ENCODE measurements around the gene AMPD3. TPM values are rescaled to one million over a fixed set of nuclear protein-coding genes. Genes with fewer than 3 reads are reported as not detected.
A peak's percentile ranks its signal among the peaks of the same experiment; 100 is the strongest.

Gene AMPD3
- total RNA-seq, 2 donors from 2014 or later: 20.0 to 22.1 TPM

GRCh38 chr11:10486161-10486840 is 31.2 kb downstream of the AMPD3 start:
- Histone ChIP-seq H3K4me3 (no peak overlapping the region), H3K9me3 (no peaks in the 10 kb centered on the region), H3K27me3 (replicated peaks; ENCODE audit: insufficient read depth) (no peaks in the 10 kb centered on the region), H3K27ac (no peak overlapping the region), H3K4me1 (replicated peaks) (no peaks in the 10 kb centered on the region), H3K36me3 (no peaks in the 10 kb centered on the region)
- DNase-seq (ENCODE audit: low spot score): no peak
- TF ChIP-seq POLR2AphosphoS5 (IDR thresholded peaks at IDR 0.05) (no peak), POLR2A (IDR thresholded peaks at IDR 0.05) (no peak)
- TF ChIP-seq, protein P1, sequence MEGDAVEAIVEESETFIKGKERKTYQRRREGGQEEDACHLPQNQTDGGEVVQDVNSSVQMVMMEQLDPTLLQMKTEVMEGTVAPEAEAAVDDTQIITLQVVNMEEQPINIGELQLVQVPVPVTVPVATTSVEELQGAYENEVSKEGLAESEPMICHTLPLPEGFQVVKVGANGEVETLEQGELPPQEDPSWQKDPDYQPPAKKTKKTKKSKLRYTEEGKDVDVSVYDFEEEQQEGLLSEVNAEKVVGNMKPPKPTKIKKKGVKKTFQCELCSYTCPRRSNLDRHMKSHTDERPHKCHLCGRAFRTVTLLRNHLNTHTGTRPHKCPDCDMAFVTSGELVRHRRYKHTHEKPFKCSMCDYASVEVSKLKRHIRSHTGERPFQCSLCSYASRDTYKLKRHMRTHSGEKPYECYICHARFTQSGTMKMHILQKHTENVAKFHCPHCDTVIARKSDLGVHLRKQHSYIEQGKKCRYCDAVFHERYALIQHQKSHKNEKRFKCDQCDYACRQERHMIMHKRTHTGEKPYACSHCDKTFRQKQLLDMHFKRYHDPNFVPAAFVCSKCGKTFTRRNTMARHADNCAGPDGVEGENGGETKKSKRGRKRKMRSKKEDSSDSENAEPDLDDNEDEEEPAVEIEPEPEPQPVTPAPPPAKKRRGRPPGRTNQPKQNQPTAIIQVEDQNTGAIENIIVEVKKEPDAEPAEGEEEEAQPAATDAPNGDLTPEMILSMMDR (IDR thresholded peaks at IDR 0.05): no peak
- intact Hi-C loops (cut with DNase I): no loop called here
- 94% methylated on average over 10 of the region's 10 CpGs for WGBS

GRCh38 chr11:10487002-10487647 is 32.1 kb downstream of the AMPD3 start:
- no peak for TF ChIP-seq POLR2A (IDR thresholded peaks at IDR 0.05)
- no peak for TF ChIP-seq POLR2AphosphoS5 (IDR thresholded peaks at IDR 0.05)
- TF ChIP-seq, protein P1 (IDR thresholded peaks at IDR 0.05): no peak
- WGBS: 93% methylated on average over 16 of the region's 16 CpGs
- intact Hi-C loops (cut with DNase I): no loop called here
- no peak overlapping the region for H3K27ac ChIP-seq
- H3K9me3 ChIP-seq: no peaks in the 10 kb centered on the region
- DNase-seq (ENCODE audit: low spot score): no peak
- no peaks in the 10 kb centered on the region for H3K27me3 ChIP-seq (replicated peaks; ENCODE audit: insufficient read depth)
- H3K36me3 ChIP-seq: no peaks in the 10 kb centered on the region
- no peaks in the 10 kb centered on the region for H3K4me1 ChIP-seq (replicated peaks)
- no peak overlapping the region for H3K4me3 ChIP-seq

DNA sequence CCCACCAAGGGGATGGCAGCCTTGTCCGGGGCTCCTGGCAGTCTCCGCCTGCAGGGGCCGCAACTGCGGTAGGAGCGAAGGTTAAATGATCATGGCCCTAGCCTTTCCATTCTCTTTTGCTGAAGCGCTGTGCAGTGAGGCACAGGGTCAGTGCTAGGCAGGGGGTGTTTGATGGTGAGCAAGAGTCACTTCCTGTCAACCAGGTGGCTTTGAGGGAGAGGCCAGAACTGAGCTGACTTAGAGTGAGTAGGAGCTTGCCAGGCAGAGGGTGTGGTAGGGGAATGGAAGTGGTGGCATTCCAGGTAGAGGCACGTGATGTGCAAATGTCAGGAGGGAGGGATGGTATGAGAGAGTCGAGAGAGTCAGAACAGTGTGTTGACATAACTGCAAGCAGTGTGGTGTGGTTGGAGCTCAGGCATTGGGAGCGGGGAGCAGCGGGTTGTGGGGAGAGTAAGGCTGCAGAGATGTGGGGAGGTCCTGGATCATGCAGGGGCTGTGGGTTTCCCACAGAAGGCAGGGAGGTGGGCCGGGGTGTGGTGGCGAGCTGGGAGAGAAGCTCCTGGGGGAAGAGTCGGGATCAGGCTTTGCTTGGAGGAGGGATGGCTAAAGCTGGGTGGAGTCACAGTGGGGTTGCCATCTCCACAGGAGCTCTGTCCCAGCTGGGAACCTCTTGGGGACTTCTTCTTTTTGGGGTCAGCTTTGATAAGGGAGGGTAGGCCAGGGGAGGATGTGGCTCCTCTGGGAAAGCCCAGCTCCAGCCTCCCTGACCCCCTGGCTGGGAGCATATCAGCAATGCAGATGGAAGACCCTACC is 33.3 kb downstream of the AMPD3 start:
- H3K27ac ChIP-seq: peak overlapping the region in 1 of 2 donors; percentile 36
- 91% methylated on average over 13 of the region's 13 CpGs for WGBS

GRCh38 chr11:10488934-10489691 is 34.0 kb downstream of the AMPD3 start:
- WGBS: 63% methylated on average over 11 of the region's 11 CpGs
- intact Hi-C loops (cut with DNase I): no loop called here
- DNase-seq (ENCODE audit: low spot score): peak; percentile 23
- TF ChIP-seq POLR2A (IDR thresholded peaks at IDR 0.05): no peak
- TF ChIP-seq, protein P1 (IDR thresholded peaks at IDR 0.05): peak in 1 of 4 experiments; percentile 5
- no peaks in the 10 kb centered on the region for H3K36me3 ChIP-seq
- no peaks in the 10 kb centered on the region for H3K9me3 ChIP-seq
- no peaks in the 10 kb centered on the region for H3K4me1 ChIP-seq (replicated peaks)
- no peak overlapping the region for H3K4me3 ChIP-seq
- H3K27ac ChIP-seq: peak overlapping the region in 1 of 2 donors; percentile 36
- H3K27me3 ChIP-seq (replicated peaks; ENCODE audit: insufficient read depth): no peaks in the 10 kb centered on the region

More for the DNA sequence above, 33.3 kb downstream of the AMPD3 start:
- Histone ChIP-seq H3K9me3 (no peaks in the 10 kb centered on the region), H3K27me3 (replicated peaks; ENCODE audit: insufficient read depth) (no peaks in the 10 kb centered on the region), H3K4me3 (no peak overlapping the region), H3K36me3 (no peaks in the 10 kb centered on the region), H3K4me1 (replicated peaks) (no peaks in the 10 kb centered on the region)
- intact Hi-C loops (cut with DNase I): no loop called here
- TF ChIP-seq POLR2AphosphoS5 (IDR thresholded peaks at IDR 0.05) (no peak), POLR2A (IDR thresholded peaks at IDR 0.05) (no peak)
- TF ChIP-seq, protein P1 (IDR thresholded peaks at IDR 0.05): no peak
- DNase-seq (ENCODE audit: low spot score): peak; percentile 23
